ENCODE results near the gene FSD1.
A peak's percentile ranks its signal among the peaks of the same experiment; 100 is the strongest.
"Not testable (repeated sequence)": the region's sequence is repeated elsewhere in the genome, so short reads cannot be mapped to it uniquely, and the experiment has no call there.

FSD1 gene

DNA sequence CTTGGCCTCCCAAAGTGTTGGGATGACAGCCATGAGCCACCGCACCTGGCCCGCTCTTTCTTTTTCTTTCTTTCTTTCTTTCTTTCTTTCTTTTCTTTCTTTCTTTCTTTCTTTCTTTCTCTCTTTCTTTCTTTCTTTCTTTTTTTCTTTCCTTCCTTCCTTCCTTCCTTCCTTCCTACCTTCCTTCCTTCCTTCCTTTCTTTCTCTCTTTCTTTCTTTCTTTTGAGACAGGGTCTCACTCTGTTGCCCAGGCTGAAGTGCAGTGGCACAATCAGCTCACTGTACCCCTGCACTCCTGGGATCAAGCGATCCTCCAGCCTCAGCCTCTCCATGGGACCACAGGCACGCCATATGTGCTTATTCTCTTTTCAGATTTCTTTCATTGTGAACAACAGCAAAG lies 18.3 kb upstream of the FSD1 start:
- DNase-seq: not testable (repeated sequence)

DNA sequence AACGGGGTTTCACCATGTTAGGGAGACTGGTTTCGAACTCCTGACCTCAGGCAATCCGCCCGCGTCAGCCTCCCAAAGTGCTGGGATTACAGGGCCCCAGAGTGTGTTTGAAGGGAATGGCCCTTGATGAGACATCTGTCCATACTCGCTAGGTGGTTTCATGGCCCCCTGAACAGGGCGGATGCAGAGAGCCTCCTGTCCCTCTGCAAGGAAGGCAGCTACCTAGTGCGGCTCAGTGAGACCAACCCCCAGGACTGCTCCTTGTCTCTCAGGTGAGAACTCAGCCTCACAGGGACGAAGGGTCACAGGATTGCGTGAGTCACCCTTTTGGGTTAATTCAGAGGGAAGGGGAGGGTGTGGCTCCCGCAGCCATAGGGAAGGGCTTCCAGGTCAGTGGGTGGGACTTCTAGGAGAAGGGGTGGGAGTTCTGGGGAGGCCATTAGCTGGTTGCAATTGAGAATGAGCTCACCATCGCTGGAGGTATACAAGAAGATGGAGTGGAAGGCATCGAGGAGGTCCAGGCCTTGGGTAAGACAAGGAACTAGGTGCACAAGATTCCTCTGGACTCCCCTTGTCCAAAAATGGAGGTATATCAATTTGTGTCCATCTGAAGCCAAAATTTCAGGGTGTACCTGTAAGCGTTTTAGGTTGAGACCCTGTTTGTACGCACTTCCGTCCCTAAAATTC lies 16.2 kb upstream of the FSD1 start:
- DNase-seq: no peak

DNA sequence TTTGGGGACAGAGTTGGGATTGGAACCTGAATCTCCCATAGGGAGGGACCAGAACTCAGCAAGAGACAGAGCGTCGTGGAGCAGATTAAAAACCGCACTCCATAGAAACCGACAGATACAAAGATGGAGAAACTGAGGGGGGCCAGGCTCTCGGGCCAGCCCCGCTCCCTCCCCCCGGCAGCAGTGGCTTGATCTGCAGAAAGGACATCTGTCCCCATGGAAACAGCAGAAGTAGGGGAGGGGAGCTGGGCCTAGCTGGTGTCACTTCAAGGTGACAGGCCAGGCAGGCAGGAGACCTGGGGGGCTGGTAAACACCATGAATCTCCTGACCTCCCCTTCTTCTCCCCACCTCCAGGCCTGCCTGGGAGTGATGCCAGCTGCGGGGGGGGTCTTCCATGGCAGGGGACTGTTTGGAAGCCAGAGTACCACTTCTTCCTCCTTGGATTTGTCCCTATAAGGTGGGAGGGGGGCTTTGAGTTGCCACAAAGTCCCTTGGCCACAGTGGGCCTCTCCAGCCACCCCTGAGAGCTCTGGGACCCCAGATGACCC lies 13.1 kb upstream of the FSD1 start:
- DNase-seq: no peak

DNA sequence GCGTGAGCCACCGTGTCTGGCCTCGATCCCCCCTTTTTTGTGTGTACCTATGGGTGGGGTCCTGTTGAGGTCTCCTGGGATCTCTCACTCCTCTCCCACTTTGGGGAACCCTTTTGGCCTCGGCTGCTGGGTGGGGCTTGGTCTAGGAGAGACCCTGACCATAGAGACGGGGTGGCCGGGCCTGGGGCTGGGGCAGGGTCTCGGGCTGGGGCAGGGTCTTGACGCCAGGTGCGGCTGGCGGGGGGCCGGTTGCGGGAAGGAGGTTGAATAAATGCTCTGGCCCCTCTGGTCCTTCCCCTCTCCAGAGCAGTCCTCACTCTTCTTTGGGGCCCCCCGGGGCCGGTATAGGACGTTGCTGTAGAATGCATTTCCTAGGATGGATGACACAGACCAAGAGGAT lies 11.9 kb upstream of the FSD1 start:
- no peak for DNase-seq

DNA sequence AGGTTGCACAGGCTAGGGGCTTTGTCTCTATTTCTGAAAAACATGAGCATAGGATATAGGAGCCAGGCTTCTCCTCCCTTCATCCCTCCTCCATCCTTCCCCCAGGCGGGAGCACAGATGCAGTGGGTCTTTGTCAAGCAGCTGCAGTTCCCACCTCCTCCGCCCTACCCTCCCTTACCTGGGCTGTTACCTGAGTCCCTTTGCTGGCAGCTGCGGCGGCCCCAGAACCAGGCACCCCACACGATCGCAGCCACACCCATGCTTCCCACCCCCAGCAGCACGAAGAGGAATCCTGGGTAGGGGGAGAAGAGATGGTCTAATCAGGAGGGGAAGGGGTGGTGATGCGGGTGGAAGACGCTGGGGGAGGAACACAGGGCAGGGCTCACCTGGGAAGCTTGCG lies 10.0 kb upstream of the FSD1 start:
- no peak for DNase-seq

DNA sequence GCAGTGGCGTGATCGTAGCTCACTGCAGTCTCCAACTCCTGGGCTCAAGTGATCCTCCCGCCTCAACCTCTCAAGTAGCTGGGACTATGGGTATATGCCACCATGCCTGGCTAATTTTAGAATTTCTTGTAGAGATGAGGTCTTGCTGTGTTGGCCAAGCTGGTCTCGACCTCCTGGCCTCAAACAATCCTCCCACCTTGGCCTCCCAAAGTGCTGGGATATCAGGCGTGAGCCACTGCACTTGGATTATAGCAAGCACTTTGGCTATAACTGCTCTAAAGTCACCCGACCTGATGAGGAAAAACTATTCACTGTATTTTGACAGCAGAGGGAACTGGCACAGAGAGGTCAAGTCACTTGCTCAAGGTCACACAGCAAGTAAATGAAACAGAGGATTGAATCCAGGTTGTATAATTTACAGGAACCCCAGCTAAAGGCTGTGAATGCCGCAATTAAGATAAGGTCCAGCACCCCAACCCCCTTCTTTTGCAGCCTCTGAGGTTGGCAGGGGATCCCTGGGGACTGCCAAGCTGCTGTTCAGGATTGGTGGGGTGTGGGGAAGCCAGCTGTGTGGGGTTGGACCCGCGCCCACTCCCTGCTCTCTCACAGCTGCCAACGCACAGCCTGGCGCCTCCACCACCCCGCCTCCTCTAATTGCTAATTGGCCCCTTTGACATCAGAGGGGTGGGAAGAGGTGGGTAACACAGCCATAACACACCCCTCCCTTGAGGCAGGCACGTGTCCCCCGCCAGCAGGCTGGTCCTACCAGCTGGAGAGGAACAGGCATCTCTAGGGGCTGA lies 8.2 kb upstream of the FSD1 start:
- DNase-seq: no peak

DNA sequence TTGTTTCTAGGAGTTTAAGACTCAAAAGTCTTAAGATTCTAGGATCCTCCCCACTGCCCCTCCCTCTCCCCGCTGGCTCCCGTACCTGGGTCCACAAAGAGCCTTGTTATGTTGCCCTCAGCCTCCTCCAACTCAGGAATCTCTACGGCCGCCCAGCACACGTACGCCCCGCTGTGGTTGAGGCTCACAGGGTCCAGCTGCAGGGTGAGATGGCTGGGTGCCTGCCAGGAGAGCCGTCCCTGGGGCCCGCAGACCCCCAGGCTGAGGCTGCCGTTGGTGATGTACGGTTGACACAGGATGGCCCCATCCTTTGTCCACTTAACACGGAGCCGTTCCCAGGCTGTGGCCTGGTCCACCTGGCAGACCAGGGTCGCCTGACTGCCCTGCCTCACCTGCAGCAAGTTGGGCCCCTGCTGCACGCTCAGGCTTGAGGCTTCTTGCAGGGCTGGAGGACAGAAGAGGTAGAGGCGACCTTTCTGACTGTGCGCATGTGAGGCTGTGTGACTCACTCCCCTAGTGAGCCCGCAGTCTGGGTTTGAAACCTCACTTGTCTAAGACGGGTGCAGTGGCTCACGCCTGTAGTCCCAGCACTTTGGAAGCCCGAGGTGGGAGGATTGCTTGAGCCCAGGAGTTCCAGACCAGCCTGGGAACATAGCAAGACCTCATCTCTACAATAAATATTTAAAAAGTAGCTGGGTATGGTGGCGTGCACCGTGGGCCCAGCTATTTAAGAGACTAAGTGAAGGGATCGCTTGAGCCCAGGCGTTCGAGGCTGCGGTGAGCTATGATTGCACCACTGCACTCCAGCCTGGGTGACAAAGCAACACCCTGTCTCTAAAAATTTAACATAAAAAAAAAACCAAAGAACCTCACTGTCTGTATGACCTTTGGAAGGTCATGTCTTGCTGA lies 6.2 kb upstream of the FSD1 start:
- DNase-seq: peak; percentile 60

DNA sequence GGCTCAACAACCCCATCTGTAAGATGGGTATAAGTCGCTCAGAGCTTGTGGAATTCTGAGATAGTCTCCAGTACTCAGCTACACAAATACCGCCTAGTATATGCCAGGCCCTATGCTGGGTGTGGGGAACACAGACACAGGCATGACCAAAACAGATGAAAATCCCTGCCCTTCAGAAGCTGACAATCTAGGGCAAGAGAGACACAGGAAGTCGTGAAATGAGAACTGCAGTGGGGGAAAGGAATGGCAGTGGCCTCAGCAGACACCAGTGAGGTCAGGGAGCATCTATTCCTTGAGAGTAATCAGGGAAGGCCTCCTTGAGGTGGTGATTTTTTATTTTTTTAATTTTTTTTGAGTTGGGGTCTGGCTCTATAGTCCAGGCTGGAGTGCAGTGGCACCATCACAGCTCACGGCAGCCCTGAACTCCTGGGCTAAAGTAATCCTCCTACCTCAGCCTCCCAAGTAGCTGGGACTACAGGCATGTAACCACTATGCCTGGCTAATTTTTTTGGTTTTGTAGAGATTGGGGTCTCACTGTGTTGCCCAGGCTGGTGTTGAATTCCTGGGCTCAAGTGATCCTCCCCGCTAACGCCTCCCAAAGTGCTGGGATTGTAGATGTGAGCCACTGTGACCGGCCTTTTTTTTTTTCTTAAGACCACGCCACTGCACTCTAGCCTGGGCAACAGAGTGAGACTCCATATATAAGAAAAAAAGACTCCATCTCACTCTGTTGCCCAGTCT lies 5.4 kb upstream of the FSD1 start:
- no peak for DNase-seq

DNA sequence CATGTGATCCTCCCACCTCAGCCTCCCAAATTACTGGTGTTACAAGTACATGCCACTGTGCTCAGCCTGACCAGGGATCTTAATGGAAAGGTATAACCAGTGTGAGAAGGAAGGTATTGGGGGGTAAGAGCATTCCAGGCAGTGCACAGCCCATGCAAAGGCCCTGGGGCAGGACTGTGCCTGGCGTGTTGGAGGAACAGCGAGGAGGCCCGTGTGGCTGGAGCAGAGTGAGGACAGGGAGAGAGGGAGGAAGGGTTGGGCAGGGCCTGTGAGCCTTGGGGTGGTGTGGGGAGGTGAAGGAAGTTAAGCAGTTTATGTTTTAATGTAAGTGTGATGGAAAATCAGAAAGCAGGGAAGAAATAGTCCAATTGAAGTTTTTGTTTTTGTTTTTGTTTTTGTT lies 3.8 kb upstream of the FSD1 start:
- DNase-seq: no peak

DNA sequence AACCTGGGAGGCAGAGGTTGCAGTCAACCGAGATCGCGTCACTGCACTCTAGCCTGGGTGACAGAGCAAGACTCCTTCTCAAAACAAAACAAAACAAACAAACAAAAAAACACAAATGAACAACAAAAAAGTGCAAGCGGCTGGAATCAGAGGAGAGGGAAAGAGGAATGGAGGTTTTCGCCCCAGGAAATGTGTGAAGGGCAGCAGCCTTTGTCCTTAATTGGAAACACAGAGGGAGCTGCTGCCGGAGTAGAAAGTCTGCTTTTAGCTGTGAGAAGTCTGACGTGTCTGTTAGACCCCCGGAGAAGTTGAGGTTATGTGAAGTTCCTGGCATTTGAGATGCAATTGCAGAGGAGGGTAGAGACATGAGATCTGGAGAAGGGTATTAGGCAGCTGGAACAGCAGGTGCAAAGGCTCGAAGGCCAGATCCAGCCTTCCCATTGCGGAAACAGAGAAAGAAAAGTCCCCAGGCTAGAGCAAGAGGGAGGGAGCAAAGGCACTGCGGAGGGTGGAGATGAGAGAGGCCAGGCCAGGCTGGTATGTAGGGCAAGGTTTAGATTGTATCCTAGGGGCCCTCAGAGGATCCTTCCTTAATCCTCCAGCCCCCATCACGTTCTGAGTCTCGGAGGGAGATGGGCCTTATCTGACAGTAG lies 2.7 kb upstream of the FSD1 start:
- DNase-seq: no peak

DNA sequence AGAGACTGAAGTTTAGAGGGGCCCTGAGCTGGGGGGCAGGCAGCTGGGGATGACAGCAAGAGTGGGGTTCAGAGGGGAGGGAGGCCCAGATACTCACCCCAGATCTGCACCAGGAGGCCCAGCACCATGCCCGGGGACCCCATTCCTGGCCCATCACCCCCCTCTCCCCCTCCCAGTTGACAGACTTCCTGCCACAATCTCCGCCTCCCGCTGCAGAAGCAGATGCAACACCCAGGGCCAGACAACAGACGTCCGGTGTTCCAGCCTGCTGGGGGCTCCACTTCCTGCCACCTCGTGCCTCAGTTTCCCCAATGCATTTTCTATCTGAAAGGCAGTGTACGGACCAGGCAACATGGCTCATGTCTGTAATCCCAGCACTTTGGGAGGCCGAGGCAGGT lies 2.2 kb upstream of the FSD1 start, which contains the start of gene TMIGD2:
Gene TMIGD2, minus strand, starts transcription at position 147 of the 398 bp plus-strand sequence. Its CDS starts 4 bp downstream, at position 143.
- DNase-seq: no peak

DNA sequence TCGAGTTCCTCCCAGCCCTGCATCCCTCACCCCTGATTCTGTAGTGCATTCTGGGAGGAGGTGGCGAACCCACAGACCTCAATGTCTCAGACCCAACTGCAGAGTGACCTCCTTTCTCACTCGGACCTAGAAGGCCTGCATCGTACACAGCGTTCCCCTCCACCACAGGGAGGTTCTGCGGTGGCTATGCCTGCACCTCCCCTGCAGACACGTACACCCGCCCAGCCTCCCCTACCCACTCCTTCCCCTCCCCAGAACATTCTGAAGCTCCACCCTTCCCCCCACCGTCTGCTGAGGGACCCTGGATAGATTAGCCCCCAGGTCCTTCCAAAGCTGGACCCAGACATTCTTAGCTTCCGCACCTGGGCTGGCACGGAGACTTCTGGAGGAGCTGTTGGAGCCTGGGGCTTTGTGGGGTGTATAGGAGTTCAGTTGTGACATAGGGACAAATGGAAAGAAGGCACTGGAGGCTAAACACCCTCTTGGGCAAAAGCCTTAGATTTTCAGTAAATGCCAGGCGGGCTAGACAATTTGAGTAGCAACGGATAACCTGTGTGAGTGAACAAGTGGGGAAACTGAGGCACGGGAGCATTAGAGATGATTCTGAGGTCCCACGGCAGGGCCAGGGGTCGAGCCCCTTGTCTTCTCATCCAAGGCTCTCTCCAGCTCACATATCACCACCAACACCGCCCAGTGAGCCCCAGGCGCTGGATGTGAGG lies 420 bp upstream of the FSD1 start:
- no peak for DNase-seq

DNA sequence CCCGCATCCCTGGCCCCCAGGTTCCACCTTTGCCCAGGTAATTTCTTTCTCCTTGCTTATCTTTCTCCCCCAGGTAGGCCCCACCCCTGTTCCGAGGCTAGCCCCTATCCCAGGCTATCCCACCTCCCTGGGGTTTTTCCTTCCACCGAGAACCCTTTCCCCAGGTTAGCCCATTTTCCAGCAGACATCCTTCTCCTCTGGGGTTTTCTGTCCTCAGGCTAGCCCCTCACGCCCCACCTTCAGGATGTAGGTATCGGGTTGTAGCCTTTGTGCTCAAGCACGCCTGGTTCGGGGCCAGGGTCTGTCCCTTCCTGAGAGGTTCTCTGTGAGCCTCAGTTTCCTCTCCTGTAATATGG lies 837 bp downstream of the FSD1 start:
- DNase-seq: no peak

DNA sequence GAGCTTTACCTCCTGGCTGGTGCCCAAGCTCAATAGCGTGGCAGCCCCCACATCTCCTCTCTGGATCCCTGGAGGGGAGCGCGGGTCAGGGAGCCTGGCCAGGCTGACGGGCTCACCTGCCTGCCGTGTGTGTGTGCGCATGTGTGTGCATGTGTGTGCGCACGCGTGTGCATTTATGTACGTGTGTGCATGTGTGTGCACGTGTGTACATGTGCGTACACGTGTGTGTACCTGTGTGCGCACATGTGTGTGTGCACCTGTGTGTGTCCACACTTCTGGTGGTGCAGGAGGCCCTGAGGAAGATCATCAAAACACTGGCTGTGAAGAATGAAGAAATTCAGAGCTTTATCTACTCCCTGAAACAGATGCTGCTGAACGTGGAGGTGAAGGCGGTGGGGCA lies 1.3 kb downstream of the FSD1 start:
- no peak for DNase-seq

DNA sequence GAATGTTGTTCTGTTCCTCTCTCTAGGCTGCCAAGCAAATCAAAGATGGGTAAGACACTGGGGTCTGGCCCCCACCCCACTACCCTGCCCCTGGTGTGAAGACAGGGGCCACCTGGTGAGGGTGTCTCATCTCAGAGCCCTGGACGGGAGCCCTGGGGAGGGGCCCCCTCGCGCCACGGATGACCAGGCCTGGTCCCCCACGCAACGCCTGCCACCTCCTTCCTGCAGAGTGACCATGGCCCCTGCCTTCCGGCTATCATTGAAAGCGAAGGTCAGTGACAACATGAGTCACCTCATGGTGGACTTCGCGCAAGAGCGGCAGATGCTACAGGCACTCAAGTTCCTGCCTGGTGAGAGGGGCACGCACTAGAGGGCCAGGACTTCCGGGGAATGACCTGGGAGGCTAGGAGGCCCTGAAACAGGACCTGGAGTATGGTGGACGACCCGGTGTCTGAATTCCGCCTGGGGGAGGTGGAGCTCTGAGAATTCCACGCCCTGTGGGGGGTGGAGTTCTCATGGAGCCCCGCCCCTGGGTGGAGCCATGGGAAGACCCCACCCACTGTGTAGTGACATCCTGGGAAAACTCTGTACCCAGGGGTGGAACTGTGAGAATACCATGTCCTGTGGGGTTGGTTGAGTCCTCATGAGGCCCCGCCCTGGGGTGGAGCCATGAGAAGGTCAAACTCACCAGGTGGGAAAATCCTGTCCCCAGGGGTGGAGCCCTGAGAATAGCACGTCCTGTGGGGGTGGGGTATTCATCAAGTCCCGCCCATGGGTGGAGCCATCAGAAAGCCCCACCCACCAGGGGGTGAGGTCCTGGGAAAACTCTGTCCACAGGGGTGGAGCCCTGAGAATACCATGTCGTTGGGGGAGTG lies 6.1 kb downstream of the FSD1 start:
- DNase-seq: peak; percentile 53

DNA sequence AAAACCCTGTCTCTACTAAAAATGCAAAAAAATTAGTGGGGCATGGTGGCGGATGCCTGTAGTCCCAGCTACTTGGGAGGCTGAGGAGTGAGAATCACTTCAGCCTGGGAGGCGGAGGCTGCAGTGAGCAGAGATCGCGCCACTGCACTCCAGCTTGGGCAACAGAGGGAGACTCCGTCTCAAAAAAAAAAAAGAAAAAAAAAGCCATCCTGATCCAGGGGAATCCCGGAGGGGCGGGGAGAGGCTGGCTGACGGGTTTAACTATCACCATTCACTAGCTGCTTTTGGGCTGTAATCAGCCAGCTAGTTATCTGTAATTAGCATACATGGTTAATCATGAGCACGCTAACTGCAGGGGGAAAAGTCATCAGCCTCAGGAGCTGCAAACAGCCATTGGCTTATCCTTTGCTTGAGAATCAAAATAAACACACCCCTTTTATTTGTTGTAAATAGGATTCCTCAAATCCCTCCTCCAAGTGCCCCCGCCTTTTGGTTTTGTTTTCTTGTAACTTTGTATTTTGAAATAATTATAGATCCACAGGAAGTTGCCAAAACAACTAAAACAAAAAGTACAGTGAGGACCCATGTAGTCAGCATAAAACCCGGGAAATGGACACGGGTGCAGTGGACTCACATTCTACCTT lies 9.6 kb downstream of the FSD1 start:
- DNase-seq: no peak

DNA sequence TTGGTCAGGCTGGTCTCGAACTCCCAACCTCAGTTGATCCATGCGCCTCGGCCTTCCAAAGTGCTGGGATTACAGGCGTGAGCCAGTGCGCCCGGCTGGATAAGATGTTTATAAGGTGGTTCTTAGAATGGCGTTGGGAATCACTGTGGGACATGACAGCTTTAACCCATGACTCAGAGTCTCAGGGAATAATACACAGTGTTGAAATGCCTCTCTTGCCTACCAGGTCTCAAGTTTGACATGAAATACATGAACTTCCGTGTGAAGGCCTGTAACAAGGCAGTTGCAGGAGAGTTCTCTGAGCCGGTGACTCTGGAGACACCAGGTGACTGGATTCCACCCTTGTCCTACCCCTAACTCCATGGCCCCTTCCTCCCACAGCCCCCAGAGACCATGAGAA lies 12.6 kb downstream of the FSD1 start:
- no peak for DNase-seq

DNA sequence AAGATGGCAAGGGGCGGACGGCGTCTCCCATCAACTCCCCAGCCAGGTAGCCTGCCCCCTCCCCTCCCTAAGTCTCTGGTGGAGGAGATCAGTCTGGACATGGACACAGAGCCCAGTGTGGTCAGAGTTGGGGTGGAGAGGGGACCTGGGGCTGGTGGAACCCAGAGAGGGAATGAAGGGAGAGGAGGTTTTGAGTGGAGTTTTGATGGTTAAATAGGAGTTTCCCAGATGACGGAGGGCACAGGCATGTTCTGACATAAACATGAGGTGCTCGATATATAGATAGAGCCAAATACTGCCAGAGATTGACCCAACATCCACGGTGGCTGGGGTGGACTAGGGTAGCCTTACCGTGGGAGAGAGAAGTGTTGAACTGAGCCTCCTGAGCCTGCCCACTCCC lies 14.1 kb downstream of the FSD1 start:
- DNase-seq: no peak

DNA sequence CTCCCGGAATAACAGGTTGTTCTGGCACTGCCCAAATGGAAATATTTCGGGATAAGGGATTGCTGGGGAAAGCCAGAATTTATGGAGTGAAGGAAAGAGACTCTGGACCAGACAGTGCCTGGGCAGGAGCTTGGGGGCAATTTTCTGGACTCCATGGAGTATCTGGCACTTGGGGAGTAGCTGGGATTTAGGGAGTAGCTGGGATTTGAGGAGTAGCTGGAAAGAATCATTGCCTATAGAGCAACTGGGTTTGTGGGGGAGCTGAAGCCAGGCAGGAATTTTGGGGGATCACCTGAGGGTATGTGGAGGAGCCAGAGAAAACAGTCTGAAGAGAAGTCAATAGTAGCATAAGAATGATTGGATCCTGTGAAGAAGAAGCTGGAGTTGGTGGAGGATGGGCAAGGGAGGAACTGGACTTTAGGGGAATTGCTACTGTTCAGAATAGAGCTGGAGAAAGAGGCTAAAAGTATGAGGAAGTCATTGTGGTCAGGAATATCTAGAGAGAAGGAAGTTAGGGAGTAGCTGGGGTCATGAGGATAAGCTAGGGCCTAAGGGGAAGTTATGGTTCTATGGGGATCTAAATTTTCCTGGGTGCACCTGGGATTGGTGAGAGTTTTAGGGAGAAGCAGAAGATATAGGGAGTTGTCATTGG lies 14.8 kb downstream of the FSD1 start:
- DNase-seq: no peak
